Left renal pelvis (tissue), 4 donors: Measurements from ENCODE around the gene CCDC12. TPM values are rescaled to one million over a fixed set of nuclear protein-coding genes. Genes with fewer than 3 reads are reported as not detected.

Source experiments
- DNase-seq, 4 donors: peaks; one replicate each; pipeline ENCODE4 v3.0.0-alpha.2; 2013; ENCODE audit warnings: low read depth in 4 of 4, low spot score in 3 of 4
- polyA plus RNA-seq, 4 donors: library from polyadenylated mRNA; unstranded; fragments of 120-200 nt; gene quantifications; one replicate each; pipeline ENCODE4 v1.2.1, GENCODE V29; 2013; ENCODE audit not compliant: insufficient read length in 4 of 4

CCDC12 gene
- polyA plus RNA-seq, result 10 to 100 TPM; 38.9 to 54.5 (median 51.5) TPM

GRCh38 chr3:46976326-46977190 is at the start of gene CCDC12:
CCDC12 (minus strand) TSS chr3:46976745; CDS start chr3:46976732, 13 bp downstream.
- peak; percentile 93 to 97 (median 96) for DNase-seq

- DNase-seq, result no peak
These were observed 48.4 kb upstream of the CCDC12 start for GRCh38 chr3:47024932-47025331.

GRCh38 chr3:47022641-47023071 is 46.1 kb upstream of the CCDC12 start:
- no peak for DNase-seq

GRCh38 chr3:47020311-47020710 is 43.8 kb upstream of the CCDC12 start:
- no peak for DNase-seq

GRCh38 chr3:47019201-47019600 is 42.7 kb upstream of the CCDC12 start:
- DNase-seq, result no peak

GRCh38 chr3:47018269-47018611 is 41.7 kb upstream of the CCDC12 start:
- no peak for DNase-seq

- DNase-seq, result no peak
These were observed 41.1 kb upstream of the CCDC12 start for GRCh38 chr3:47017504-47018268.

GRCh38 chr3:47016934-47017435 is 40.4 kb upstream of the CCDC12 start:
- DNase-seq, result no peak

GRCh38 chr3:47016086-47016933 is 39.8 kb upstream of the CCDC12 start:
- no peak for DNase-seq

- DNase-seq, result no peak
These were observed 38.6 kb upstream of the CCDC12 start for GRCh38 chr3:47015151-47015550.

- DNase-seq, result no peak
These were observed 37.5 kb upstream of the CCDC12 start for GRCh38 chr3:47014036-47014435.

- no peak for DNase-seq
These were observed 36.7 kb upstream of the CCDC12 start for GRCh38 chr3:47013231-47013630.

GRCh38 chr3:47012342-47013230 is 36.0 kb upstream of the CCDC12 start:
- DNase-seq, result no peak

- no peak for DNase-seq
These were observed 34.8 kb upstream of the CCDC12 start for GRCh38 chr3:47011371-47011770.

GRCh38 chr3:47010910-47011309 is 34.4 kb upstream of the CCDC12 start:
- DNase-seq, result no peak

- DNase-seq, result no peak
These were observed 33.7 kb upstream of the CCDC12 start for GRCh38 chr3:47010111-47010712.

GRCh38 chr3:47009225-47010110 is 32.9 kb upstream of the CCDC12 start:
- DNase-seq, result peak; percentile 80 to 86 (median 84)

GRCh38 chr3:47008851-47009224 is 32.3 kb upstream of the CCDC12 start:
- no peak for DNase-seq
